ENCODE data around the gene MRPS16. TPM values are rescaled to one million over a fixed set of nuclear protein-coding genes. Genes with fewer than 3 reads are reported as not detected.

MRPS16 gene
- total RNA-seq, result 10 to 100 TPM; 41.8 to 57.6 (median 53.1) TPM

- intact Hi-C loops (cut with DNase I), result no loop called here
Measured at GRCh38 chr10:73252445-73253224, at the start of gene MRPS16. Gene MRPS16 (minus strand): TSS chr10:73252644. CDS start chr10:73252482, 162 bp downstream.

GRCh38 chr10:73296946-73297345, 44.5 kb upstream of the MRPS16 start:
- no peak overlapping the region for H3K27ac ChIP-seq
- H3K36me3 ChIP-seq, result no peaks in the 10 kb centered on the region
- intact Hi-C loops (cut with DNase I), result no loop called here
- no peaks in the 10 kb centered on the region for H3K9me3 ChIP-seq
- no peak overlapping the region for H3K4me3 ChIP-seq (replicated peaks in 1 of 3)
- H3K4me1 ChIP-seq, result no peaks in the 10 kb centered on the region
- no peak for DNase-seq
- TF ChIP-seq CTCF (IDR thresholded peaks at IDR 0.05) (no peak), POLR2A (IDR thresholded peaks at IDR 0.05) (no peak)
- no peaks in the 10 kb centered on the region for H3K27me3 ChIP-seq
- 76 to 83% methylated on average over 3 of the region's 3 CpGs for WGBS, 2 donors

More at GRCh38 chr10:73252445-73253224, at the start of gene MRPS16:
- Histone ChIP-seq H3K9me3 (no peaks in the 10 kb centered on the region), H3K27me3 (no peaks in the 10 kb centered on the region), H3K4me1 (peaks cover 14 to 18% of the 10 kb centered on the region in 2 donors), H3K4me3 (replicated peaks in 1 of 3) (peak within 1 kb of the TSS; percentile 48 to 60 (median 59)), H3K36me3 (peaks cover 0 to 4% of the 10 kb centered on the region in 2 donors), H3K27ac (peak within 1 kb of the TSS; percentile 46 to 87 (median 64))
- 0% methylated on average over 32 to 51 of the region's 51 CpGs for WGBS, 2 donors
- peak; percentile 12 to 89 for TF ChIP-seq POLR2A (IDR thresholded peaks at IDR 0.05)
- TF ChIP-seq CTCF (IDR thresholded peaks at IDR 0.05), result peak in 1 of 6 experiments; percentile 20
- peak; percentile 96 for DNase-seq

- Histone ChIP-seq H3K36me3 (no peaks in the 10 kb centered on the region), H3K4me3 (replicated peaks in 1 of 3) (no peak overlapping the region), H3K27me3 (no peaks in the 10 kb centered on the region), H3K9me3 (no peaks in the 10 kb centered on the region), H3K27ac (no peak overlapping the region), H3K4me1 (no peaks in the 10 kb centered on the region)
- WGBS, 2 donors, result 88 to 91% methylated on average over 3 of the region's 3 CpGs
- DNase-seq, result no peak
- TF ChIP-seq POLR2A (IDR thresholded peaks at IDR 0.05) (no peak), CTCF (IDR thresholded peaks at IDR 0.05) (no peak)
- intact Hi-C loops (cut with DNase I), result no loop called here
Measured at GRCh38 chr10:73293461-73293860, 41.0 kb upstream of the MRPS16 start.

- intact Hi-C loops (cut with DNase I), result no loop called here
- no peak overlapping the region for H3K27ac ChIP-seq
- 98 to 100% methylated on average over 1 of the region's 1 CpG for WGBS, 2 donors
- H3K4me1 ChIP-seq, result no peaks in the 10 kb centered on the region
- no peak for DNase-seq
- TF ChIP-seq POLR2A (IDR thresholded peaks at IDR 0.05) (no peak), CTCF (IDR thresholded peaks at IDR 0.05) (no peak)
- no peak overlapping the region for H3K4me3 ChIP-seq (replicated peaks in 1 of 3)
- no peaks in the 10 kb centered on the region for H3K27me3 ChIP-seq
- no peaks in the 10 kb centered on the region for H3K9me3 ChIP-seq
- H3K36me3 ChIP-seq, result no peaks in the 10 kb centered on the region
Measured at GRCh38 chr10:73289958-73290357, 37.5 kb upstream of the MRPS16 start.

- no peak for DNase-seq
- no peak for TF ChIP-seq CTCF (IDR thresholded peaks at IDR 0.05)
- H3K9me3 ChIP-seq, result no peaks in the 10 kb centered on the region
- H3K27ac ChIP-seq, result no peak overlapping the region
- H3K4me1 ChIP-seq, result no peaks in the 10 kb centered on the region
- H3K27me3 ChIP-seq, result no peaks in the 10 kb centered on the region
- intact Hi-C loops (cut with DNase I), result no loop called here
- no peak overlapping the region for H3K4me3 ChIP-seq (replicated peaks in 1 of 3)
- H3K36me3 ChIP-seq, result no peaks in the 10 kb centered on the region
- 90 to 92% methylated on average over 1 of the region's 1 CpG for WGBS, 2 donors
Measured at GRCh38 chr10:73287441-73287840, 35.0 kb upstream of the MRPS16 start.
